ENCODE measurements around the gene GPR137. TPM values are rescaled to one million over a fixed set of nuclear protein-coding genes. Genes with fewer than 3 reads are reported as not detected.

Gene GPR137
- total and polyA plus RNA-seq, 9 of the 15 experiments (the other 6 are each of a cell fraction or from before 2014, with no cell fraction given) = 0.32 to 26.7 (median 10.7) TPM

DNA sequence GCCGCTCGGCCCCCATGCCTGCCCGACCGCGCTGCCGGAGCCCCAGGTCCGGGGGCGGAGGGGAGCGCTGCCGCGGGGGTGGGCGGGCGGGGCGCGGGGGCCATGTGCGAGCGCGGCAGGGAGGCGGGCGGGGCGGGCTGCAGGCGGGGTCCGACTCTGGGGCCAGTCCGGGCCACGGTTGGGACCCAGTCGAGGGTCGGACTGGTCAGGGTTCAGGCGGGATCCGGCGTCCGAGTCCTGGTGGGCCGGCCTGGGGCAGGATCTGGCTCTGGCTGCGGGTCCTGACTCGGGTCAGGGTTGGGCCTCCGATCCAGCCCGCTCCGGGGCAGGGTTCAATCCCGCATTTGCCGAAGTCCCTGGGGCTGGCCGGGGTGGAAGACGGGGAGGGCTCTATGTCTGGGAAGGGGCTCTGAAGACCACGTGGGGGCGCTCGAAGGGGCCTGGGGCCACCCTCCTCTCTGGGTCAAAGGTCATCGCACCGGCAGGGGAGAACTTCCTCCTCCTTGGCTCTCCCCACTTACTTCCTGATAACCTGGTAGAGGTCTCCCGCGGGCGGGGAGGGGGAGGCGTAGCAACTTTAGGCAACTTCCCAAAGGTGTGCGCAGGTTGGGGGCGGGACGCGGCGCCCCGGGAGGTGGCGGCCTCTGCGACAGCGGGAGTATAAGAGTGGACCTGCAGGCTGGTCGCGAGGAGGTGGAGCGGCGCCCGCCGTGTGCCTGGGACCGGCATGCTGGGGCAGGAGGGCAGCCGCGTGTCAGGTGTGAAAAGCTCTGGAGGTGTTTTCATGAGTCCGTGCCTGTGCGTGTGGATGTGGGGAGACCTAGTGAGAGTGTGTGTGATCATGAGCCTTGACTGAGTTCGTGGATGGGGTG, 20.3 kb downstream of the GPR137 start (continued):
- TF ChIP-seq, protein P1, sequence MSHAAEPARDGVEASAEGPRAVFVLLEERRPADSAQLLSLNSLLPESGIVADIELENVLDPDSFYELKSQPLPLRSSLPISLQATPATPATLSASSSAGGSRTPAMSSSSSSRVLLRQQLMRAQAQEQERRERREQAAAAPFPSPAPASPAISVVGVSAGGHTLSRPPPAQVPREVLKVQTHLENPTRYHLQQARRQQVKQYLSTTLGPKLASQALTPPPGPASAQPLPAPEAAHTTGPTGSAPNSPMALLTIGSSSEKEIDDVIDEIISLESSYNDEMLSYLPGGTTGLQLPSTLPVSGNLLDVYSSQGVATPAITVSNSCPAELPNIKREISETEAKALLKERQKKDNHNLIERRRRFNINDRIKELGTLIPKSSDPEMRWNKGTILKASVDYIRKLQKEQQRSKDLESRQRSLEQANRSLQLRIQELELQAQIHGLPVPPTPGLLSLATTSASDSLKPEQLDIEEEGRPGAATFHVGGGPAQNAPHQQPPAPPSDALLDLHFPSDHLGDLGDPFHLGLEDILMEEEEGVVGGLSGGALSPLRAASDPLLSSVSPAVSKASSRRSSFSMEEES (CRISPR knock-in tag; IDR thresholded peaks at IDR 0.05) = no peak
- TF ChIP-seq CREB3L1 (IDR thresholded peaks at IDR 0.05; ENCODE audit: borderline replicate concordance, low read depth) (no peak), PTTG1 (tag; IDR thresholded peaks at IDR 0.05; ENCODE audit: low read depth) (no peak), ZFP1 (CRISPR knock-in tag; IDR thresholded peaks at IDR 0.05) (no peak), ZSCAN32 (CRISPR knock-in tag; IDR thresholded peaks at IDR 0.05) (no peak), ZNF12 (CRISPR knock-in tag; IDR thresholded peaks at IDR 0.05) (no peak), ZNF780A (CRISPR knock-in tag; IDR thresholded peaks at IDR 0.05) (no peak), STAT5A (IDR thresholded peaks at IDR 0.05; ENCODE audit: borderline replicate concordance, low read length) (no peak), YY1 (IDR thresholded peaks at IDR 0.05; ENCODE audit: borderline replicate concordance in 1 of 3, control insufficient read depth in 1 of 3, extremely low read depth in 1 of 3, insufficient read depth in 3 of 3, insufficient read length in 1 of 3, insufficient replicate concordance in 2 of 3, low read depth in 1 of 3, low read length in 2 of 3) (no peak), ZNF511 (CRISPR knock-in tag; IDR thresholded peaks at IDR 0.05) (no peak), PHTF2 (CRISPR knock-in tag; IDR thresholded peaks at IDR 0.05) (no peak), EP300 (IDR thresholded peaks at IDR 0.05; ENCODE audit: low read length) (no peak; the same call in 1 of the 2 replicates), NFE2 (IDR thresholded peaks at IDR 0.05; ENCODE audit: low read depth) (no peak), MXI1 (IDR thresholded peaks at IDR 0.05; ENCODE audit: low read depth, low read length) (no peak), KDM5B (IDR thresholded peaks at IDR 0.05; ENCODE audit: insufficient replicate concordance, low read depth, low read length) (peak; percentile 7), NR4A1 (CRISPR knock-in tag; IDR thresholded peaks at IDR 0.05) (no peak), NR4A1 (tag; IDR thresholded peaks at IDR 0.05) (no peak), PML (IDR thresholded peaks at IDR 0.05; ENCODE audit: low read length) (no peak), FIP1L1 (IDR thresholded peaks at IDR 0.05; ENCODE audit: low read depth, low read length, poor library complexity, severe bottlenecking) (no peak), RBM39 (optimal IDR thresholded peaks at IDR 0.05; ENCODE audit: low read depth, low read length) (no peak), TAL1 (IDR thresholded peaks at IDR 0.05) (no peak)
- TF ChIP-seq, protein P2, sequence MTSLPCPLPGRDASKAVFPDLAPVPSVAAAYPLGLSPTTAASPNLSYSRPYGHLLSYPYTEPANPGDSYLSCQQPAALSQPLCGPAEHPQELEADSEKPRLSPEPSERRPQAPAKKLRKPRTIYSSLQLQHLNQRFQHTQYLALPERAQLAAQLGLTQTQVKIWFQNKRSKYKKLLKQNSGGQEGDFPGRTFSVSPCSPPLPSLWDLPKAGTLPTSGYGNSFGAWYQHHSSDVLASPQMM (CRISPR knock-in tag; IDR thresholded peaks at IDR 0.05) = no peak
- TF ChIP-seq, protein P3, sequence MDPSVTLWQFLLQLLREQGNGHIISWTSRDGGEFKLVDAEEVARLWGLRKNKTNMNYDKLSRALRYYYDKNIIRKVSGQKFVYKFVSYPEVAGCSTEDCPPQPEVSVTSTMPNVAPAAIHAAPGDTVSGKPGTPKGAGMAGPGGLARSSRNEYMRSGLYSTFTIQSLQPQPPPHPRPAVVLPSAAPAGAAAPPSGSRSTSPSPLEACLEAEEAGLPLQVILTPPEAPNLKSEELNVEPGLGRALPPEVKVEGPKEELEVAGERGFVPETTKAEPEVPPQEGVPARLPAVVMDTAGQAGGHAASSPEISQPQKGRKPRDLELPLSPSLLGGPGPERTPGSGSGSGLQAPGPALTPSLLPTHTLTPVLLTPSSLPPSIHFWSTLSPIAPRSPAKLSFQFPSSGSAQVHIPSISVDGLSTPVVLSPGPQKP (CRISPR knock-in tag; IDR thresholded peaks at IDR 0.05) = no peak
